ENCODE results near the gene RFX8.

Gene RFX8

GRCh38 chr2:101416609-101417008 lies 58.3 kb downstream of the RFX8 start:
- H3K4me3 ChIP-seq (ENCODE audit: low read depth, low read length): no peak overlapping the region
- no peak for TF ChIP-seq CTCF (IDR thresholded peaks at IDR 0.05)
- no peaks in the 10 kb centered on the region for H3K36me3 ChIP-seq (ENCODE audit: control insufficient read depth, insufficient read depth, low read length)

GRCh38 chr2:101415884-101416283 lies 59.0 kb downstream of the RFX8 start:
- H3K79me2 ChIP-seq: no peaks in the 10 kb centered on the region
- no peaks in the 10 kb centered on the region for H3K4me1 ChIP-seq
- no peak overlapping the region for H3K4me2 ChIP-seq (ENCODE audit: low read length)
- TF ChIP-seq CTCF (IDR thresholded peaks at IDR 0.05): no peak
- H3K9me3 ChIP-seq (ENCODE audit: control insufficient read depth, low read length): no peaks in the 10 kb centered on the region
- no peak overlapping the region for H2AFZ ChIP-seq
- H3K27me3 ChIP-seq (ENCODE audit: control insufficient read depth, insufficient read depth, low read length): no peaks in the 10 kb centered on the region
- H3K9ac ChIP-seq: no peak overlapping the region
- H3K4me3 ChIP-seq (ENCODE audit: low read depth, low read length): no peak overlapping the region
- H3K36me3 ChIP-seq (ENCODE audit: control insufficient read depth, insufficient read depth, low read length): no peaks in the 10 kb centered on the region
- H3K27ac ChIP-seq: no peak overlapping the region

More at GRCh38 chr2:101416609-101417008, 58.3 kb downstream of the RFX8 start:
- H2AFZ ChIP-seq: no peak overlapping the region
- no peak overlapping the region for H3K4me2 ChIP-seq (ENCODE audit: low read length)
- H3K9me3 ChIP-seq (ENCODE audit: control insufficient read depth, low read length): no peaks in the 10 kb centered on the region
- H3K4me1 ChIP-seq: no peaks in the 10 kb centered on the region
- H3K27ac ChIP-seq: no peak overlapping the region
- no peaks in the 10 kb centered on the region for H3K27me3 ChIP-seq (ENCODE audit: control insufficient read depth, insufficient read depth, low read length)
- no peak overlapping the region for H3K9ac ChIP-seq
- no peaks in the 10 kb centered on the region for H3K79me2 ChIP-seq

GRCh38 chr2:101415220-101415619 lies 59.7 kb downstream of the RFX8 start:
- no peak overlapping the region for H3K9ac ChIP-seq
- H3K4me1 ChIP-seq: no peaks in the 10 kb centered on the region
- no peaks in the 10 kb centered on the region for H3K27me3 ChIP-seq (ENCODE audit: control insufficient read depth, insufficient read depth, low read length)

GRCh38 chr2:101412092-101412694 lies 62.7 kb downstream of the RFX8 start:
- no peak overlapping the region for H3K4me2 ChIP-seq (ENCODE audit: low read length)
- H3K4me3 ChIP-seq (ENCODE audit: low read depth, low read length): no peak overlapping the region
- no peak overlapping the region for H2AFZ ChIP-seq
- H3K9ac ChIP-seq: no peak overlapping the region
- no peak overlapping the region for H3K27ac ChIP-seq
- no peaks in the 10 kb centered on the region for H3K4me1 ChIP-seq
- H3K27me3 ChIP-seq (ENCODE audit: control insufficient read depth, insufficient read depth, low read length): no peaks in the 10 kb centered on the region
- H3K36me3 ChIP-seq (ENCODE audit: control insufficient read depth, insufficient read depth, low read length): no peaks in the 10 kb centered on the region
- no peaks in the 10 kb centered on the region for H3K9me3 ChIP-seq (ENCODE audit: control insufficient read depth, low read length)
- TF ChIP-seq CTCF (IDR thresholded peaks at IDR 0.05): no peak
- H3K79me2 ChIP-seq: no peaks in the 10 kb centered on the region

More at GRCh38 chr2:101415220-101415619, 59.7 kb downstream of the RFX8 start:
- TF ChIP-seq CTCF (IDR thresholded peaks at IDR 0.05): no peak
- no peak overlapping the region for H3K27ac ChIP-seq
- no peak overlapping the region for H3K4me3 ChIP-seq (ENCODE audit: low read depth, low read length)
- no peak overlapping the region for H3K4me2 ChIP-seq (ENCODE audit: low read length)
- H3K79me2 ChIP-seq: no peaks in the 10 kb centered on the region
- no peak overlapping the region for H2AFZ ChIP-seq
- no peaks in the 10 kb centered on the region for H3K36me3 ChIP-seq (ENCODE audit: control insufficient read depth, insufficient read depth, low read length)
- H3K9me3 ChIP-seq (ENCODE audit: control insufficient read depth, low read length): no peaks in the 10 kb centered on the region

GRCh38 chr2:101410746-101411145 lies 64.2 kb downstream of the RFX8 start:
- H3K27ac ChIP-seq: no peak overlapping the region
- H3K9ac ChIP-seq: no peak overlapping the region
- H3K9me3 ChIP-seq (ENCODE audit: control insufficient read depth, low read length): no peaks in the 10 kb centered on the region
- no peak for TF ChIP-seq CTCF (IDR thresholded peaks at IDR 0.05)
- H3K79me2 ChIP-seq: no peaks in the 10 kb centered on the region
- no peaks in the 10 kb centered on the region for H3K4me1 ChIP-seq
- H3K27me3 ChIP-seq (ENCODE audit: control insufficient read depth, insufficient read depth, low read length): no peaks in the 10 kb centered on the region
- H3K36me3 ChIP-seq (ENCODE audit: control insufficient read depth, insufficient read depth, low read length): no peaks in the 10 kb centered on the region
- no peak overlapping the region for H3K4me2 ChIP-seq (ENCODE audit: low read length)
- no peak overlapping the region for H2AFZ ChIP-seq
- H3K4me3 ChIP-seq (ENCODE audit: low read depth, low read length): no peak overlapping the region

Measured in parathyroid adenoma (tissue), 2 donors.